ENCODE results near the gene RAD21L1. TPM values are rescaled to one million over a fixed set of nuclear protein-coding genes. Genes with fewer than 3 reads are reported as not detected.
"Not testable (repeated sequence)": the region's sequence is repeated elsewhere in the genome, so short reads cannot be mapped to it uniquely, and the experiment has no call there.

Gene RAD21L1
- polyA plus RNA-seq, 1 donor = not detected

DNA sequence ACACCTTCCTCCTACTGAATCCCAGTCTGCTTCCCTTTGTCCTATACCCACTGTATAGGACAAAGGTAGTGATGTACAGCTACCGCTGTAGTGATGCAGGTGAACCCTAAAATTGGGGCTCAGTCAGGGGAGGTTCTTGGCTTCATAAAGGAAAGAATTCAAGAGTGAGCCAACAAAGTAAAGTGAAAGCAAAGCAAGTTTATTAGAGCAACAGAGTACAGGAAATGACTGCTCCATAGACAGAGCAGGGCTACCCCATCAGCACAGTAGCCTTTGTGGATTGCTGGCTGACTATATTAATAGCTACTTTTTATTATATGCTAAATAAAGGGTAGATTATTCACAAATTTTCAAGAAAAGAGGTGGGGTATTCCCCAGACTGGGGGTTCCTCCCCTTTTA is 25.9 kb upstream of the RAD21L1 start:
- no peak for DNase-seq

GRCh38 chr20:1202762-1203504 is 22.9 kb upstream of the RAD21L1 start, which contains the start of gene C20orf202:
Gene C20orf202, plus strand, starts transcription at chr20:1203454. Its CDS starts 132 bp downstream, at chr20:1203586.
- DNase-seq = no peak

DNA sequence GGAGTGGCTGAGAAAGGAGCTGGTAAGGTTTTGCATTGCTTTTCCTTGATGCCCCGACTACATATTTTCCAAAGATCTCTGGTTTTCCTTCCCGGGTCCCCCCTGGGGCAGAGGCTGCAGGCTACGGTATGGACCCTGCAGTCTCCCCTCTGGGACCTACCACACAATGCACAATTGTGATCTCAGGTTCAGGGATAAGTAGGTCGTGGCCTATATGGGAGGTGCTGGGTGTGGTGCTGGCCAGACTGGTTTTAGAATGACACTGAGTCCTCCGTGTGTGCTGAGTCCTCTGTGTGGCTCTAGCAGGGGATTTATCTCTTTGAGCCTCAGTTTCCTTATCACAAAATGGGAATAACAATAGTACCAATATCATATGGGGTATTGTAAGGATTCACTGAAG is 22.2 kb upstream of the RAD21L1 start:
- no peak for DNase-seq

DNA sequence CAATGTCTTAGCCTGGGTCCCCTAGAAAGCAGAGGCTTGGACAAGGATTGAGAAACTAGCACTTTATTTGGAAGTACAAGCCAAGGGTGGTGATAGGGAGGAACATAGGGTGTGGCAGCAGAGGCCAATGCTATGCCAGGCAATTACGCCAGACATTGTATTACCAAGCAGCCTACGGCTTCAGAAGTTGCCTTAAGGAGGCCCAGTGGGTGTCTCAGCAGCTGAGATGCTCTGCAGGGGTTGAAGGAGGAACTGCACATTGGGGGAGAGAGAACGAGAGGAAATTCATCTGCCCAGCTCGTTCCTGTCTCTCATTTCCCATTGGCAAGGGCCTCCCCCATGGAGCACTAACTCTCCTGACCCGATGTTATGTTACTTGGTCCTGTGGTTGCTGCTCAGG is 21.7 kb upstream of the RAD21L1 start:
- no peak for DNase-seq

DNA sequence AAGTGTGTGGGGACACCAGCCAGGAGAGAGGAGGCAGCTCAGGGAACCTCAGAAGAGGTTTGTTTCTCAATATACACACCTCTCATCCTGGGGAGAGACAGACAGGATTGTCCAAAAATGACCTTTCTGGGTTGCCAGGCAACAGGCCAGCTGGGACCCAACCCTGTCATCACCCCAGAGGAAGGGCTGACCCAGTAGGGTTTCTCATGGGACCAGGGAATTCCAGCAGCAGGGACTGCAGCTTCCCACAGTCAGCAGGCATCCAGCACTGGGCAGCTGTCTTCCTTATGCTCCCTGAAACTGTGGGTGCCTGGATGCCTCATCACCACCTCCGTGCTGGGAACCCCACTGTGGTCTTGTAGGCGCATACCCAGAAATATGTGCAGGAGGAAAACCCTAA is 21.3 kb upstream of the RAD21L1 start:
- DNase-seq = no peak

- DNase-seq = no peak
Measured at GRCh38 chr20:1205802-1206201, 20.0 kb upstream of the RAD21L1 start.

DNA sequence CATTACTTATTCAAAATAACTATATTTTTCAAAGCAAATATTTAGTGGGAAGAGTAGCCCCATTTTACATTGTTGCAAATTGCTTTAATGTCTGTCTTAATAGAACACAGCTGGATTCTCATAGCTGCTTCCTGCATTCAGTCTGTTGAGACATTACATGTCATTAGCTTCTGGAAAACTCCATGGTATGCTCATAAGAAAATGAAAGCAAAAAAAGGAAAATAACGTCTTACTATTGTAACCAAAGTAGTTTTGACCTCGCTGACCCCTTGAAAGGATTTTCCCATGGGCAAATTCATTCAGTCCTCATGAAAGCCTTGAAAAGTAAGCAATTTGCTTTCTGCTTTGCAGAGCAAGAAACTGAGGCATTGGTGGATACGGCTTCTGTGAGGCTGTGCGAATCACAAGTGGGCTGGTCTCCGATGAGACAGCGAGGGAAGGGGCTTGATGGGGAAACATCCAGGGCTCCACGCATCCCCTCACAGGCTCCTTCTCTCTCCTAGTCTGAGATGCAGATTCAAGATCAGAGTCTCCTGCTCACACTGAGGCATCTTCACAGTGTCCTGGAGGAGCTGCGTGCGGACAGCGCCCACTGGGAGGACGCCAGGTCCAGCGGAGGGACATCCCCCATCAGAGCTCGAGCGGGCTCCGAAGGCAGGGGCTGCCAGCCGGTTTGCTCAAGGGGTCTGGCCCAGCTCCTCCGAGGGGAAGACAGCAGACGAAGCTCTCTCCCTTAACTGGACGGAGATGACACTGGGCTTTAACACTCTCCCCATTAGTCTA is 19.3 kb upstream of the RAD21L1 start:
- DNase-seq = no peak

DNA sequence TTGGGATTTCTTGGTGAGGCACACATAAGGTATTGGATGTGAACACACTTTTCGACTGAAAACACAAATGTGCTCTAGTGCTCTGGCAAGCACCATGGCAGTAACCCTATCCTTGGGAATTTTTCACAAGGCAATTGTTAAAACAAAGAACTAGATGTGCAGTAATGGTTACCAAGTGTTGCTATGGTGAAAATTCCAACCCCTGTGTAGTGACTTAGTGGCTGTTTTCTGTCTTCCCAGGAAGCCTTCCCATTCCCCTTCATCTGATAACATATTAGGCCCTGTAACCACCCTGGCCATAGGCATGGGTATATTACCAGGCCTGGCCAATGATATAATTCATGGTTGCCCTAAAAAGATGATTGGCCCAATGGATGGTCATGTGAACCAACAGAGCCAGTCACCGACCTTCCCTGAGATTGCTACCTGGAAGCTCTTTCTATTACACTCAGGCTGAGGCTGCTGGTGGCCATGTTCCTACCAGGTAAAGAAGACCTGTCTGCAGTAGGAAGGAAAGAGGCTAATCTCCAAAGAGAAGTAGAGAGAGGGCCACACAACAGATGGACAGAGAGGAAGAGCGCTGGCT is 18.5 kb upstream of the RAD21L1 start:
- no peak for DNase-seq

DNA sequence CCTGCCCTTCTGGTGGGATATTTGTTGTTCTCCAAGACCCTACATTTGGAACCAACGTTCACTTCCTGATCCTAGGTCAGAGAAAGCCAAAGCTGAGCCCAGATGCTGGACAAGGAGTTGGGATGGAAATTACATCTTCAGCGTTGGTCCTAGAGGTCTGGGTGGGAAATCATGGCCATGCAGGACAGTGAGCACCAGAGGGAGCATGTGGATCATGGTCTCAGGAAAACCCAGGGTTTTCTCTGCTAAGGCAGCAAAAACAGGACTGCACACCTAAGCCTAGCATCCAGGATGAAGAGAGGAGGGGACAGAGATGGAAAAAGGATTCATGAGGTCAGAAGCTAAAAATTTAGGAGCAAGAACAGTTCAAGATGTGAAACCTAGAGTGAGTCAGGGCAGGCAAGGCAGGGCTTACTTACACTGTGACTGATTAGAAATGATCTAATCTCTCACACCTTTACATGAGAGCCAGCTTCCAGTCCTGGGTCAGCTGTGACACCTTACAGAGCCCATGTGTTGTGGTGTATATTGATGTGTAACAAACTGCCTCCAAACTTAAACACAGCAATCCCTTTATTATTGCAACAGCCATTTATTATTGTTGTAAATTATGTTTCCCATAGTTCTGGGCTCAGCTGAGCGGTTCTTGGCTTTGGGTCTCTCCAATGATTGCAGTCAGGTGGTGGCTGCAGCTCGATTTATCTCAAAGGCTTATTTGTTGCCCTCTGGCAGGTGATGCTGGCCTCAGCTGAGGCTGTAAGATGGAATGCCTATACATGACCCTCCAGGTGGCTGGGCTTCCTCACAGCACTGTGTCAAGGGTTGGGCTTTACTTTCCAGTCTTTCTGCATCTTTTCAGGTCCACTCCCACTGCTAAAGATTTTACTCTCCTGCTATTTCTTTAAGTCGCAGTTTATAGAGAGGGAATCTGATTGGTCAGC is 16.1 kb upstream of the RAD21L1 start:
- DNase-seq = no peak

- DNase-seq = no peak
Measured at GRCh38 chr20:1210501-1210900, 15.3 kb upstream of the RAD21L1 start.

- no peak for DNase-seq
Measured at GRCh38 chr20:1212023-1212422, 13.8 kb upstream of the RAD21L1 start.

DNA sequence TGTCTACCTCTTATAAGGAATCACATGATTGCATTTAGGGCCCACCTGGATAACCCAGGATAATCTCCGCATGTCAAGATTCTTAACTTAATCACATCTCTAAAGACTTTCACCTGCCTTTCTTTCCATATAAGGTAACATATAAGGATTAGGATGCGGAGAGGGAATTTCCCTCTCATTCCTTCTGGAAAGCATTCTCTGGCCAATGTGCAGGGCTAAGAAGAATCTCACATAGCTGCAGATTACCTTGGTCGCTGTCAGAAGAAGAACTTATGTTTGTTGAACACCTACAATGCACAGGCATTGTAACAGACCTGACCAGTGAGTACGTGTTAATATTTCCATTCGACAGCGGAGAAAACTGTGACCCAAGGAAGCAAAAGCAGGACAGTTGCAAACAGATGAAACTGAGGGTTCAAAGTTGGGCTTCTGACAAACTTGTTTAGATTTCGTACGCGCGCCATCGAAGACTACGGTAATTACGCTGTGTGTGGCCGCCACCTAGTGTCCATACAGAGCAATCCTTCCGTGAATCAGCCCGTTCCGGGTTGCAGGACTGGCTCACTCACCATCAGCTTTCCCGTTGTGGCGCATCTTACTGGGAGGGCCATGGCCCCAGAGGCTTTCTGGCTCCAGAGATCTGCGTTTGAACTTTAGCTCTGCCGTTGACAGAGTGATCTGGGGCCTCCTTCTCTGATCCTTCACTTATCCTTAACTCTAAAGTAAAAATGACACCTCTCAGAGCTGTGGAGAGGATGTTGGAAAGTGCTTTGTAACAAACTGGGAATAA is 13.0 kb upstream of the RAD21L1 start:
- DNase-seq = peak; percentile 59

DNA sequence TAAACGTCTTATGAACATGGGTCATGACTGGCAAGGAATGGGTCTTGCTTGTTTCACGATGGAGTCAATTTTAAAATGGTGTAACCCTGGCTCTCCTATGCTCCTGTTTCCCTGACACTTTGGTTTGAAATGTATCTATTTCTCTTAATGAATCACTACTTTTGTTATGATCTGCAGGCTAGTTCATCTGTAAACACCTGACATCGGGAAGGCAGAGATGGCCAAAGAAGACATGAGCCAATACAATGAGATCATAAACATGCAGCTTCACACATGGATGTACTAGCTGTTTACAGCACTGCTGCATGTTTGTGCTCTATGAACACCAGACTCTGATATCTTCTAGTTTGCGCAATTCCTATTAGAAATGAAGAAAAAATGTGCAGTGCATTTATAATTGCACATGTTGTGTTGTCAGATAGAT is 11.0 kb upstream of the RAD21L1 start:
- DNase-seq = no peak

DNA sequence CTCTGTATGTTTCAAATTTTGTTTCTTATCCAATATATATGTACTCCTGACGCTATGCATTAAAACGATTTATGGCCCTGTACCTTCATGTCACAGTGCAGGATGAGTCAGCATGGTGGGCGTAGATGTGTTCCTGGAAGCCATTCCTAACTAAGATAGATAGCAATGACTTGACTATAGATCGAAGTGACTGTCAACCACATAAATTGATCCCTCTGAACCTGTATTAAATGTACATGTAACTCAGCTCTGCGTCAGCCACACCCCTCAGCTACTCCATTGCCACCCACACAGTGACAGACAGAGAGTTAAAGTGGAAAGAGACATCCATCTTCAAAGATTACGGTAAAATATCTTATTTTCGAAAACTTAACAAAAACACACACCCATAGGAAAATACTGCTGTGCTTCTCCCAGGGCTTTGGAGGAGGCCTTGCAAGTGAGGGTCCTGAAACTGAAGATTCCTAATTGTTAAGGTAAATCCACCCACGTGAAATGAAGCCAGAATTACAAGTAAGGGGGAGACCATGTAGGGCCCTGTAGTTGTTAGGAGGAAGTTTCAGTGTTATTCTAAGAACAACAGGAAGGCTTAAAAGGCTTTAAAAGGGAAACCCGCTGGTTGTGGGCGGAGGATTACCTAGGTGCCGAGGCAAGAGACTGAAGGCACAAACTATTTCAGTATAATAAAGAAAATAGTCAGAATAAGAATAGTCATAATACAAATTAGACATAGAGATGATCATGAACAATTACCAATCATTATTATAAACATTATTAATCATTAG is 10.3 kb upstream of the RAD21L1 start:
- no peak for DNase-seq

DNA sequence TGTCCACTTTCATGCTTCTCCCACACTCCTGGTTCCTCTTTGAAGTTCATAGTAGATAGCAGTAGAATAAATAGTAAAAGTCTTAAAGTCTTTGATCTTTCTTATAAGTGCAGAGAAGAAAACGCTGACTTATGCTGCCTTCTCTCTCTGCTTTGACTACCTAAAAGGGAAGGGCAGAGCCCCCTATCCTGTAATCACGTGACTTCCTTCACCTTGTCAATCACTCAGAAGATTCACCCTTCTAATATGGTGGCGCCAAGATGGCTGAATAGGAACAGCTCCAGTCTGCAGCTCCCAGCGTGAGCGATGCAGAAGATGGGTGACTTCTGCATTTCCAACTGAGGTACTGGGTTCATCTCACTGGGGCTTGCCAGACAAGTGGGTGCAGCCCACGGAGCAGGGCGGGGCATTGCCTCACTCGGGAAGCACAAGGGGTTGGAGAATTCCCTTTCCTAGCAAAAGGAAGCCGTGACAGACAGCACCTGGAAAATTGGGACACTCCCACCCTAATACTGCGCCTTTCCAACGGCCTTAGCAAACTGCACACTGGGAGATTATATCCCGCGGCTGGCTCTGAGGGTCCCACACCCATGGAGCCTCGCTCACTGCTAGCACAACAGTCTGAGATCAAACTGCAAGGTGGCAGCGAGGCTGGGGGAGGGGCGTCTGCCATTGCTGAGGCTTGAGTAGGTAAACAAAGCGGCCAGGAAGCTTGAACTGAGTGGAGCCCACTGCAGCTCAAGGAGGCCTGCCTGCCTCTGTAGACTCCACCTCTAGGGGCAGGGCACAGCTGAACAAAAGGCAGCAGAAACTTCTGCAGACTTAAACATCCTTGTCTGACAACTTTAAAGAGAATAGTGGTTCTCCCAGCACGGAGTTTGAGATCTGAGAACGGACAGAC is 9.1 kb upstream of the RAD21L1 start:
- DNase-seq = not testable (repeated sequence)

DNA sequence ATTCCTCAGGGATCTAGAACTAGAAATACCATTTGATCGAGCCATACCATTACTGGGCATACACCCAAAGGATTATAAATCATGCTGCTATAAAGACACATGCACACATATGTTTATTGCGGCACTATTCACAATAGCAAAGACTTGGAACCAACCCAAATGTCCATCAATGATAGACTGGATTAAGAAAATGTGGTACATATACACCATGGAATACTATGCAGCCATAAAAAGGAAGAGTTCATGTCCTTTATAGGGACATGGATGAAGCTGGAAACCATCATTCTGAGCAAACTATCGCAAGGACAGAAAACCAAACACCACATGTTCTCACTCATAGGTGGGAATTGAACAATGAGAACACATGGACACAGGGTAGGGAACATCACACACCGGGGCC is 3.1 kb upstream of the RAD21L1 start:
- DNase-seq = not testable (repeated sequence)

DNA sequence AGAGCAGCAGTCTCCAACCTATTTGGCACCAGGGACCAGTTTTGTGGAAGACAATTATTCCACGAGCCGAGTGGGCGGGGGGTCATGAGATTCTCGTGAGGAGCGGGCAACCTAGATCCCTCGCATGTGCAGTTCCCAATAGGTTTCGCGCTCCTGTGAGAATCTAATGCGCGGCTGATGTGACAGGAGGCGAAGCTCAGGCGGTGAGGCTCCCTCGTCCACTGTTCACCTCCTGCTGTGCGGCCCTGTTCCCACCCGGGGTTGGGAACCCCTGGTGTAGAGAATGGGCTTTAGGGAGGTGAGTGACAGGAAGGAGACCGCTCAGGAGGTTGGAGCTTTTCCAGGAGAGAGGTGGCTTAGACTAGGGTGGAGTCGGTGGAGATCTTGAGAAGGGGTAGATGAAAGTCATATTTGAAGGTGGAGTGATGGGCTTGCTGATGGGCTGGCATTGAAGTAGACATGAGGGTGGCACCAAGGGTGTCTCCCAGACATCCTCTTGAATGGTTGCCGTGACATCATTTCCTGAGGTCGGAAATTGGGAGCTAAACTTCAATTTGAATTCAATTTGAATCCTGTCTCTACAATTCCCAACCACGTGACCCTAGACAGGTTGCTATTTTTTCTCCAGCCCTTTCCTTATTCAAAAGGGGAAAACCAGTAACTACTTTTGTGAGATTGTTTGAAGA is 1.5 kb upstream of the RAD21L1 start:
- no peak for DNase-seq

GRCh38 chr20:1225263-1225782 is 521 bp upstream of the RAD21L1 start:
- DNase-seq = peak; percentile 14

- DNase-seq = no peak
Measured at GRCh38 chr20:1229541-1229940, 3.7 kb downstream of the RAD21L1 start.

Measured in hindlimb muscle (tissue), 1 donor.